ENCODE results near the gene LCE3A.
"Not testable (repeated sequence)": the region's sequence is repeated elsewhere in the genome, so short reads cannot be mapped to it uniquely, and the experiment has no call there.

LCE3A gene

DNA sequence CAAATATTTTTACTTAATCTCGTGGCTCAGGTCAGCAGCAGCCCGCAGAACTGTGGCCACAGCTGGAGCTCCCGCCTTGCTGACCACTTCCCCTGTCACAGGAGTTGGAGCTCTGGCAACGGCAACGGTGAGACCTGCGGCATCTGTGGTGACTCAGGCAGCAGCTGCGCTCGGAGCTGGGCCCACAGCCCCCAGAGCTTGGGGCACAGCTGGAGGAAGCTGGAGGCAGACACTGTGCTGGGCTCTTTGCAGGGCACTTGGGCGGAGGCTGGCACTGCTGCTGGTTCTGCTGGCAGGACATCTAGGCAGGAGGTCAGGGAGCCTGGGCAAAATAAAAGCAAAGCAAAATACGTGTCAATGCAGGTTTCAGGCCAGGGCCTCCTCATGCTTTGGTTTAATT, at the start of gene LCE3A:
TSS of gene LCE3A (minus strand) at position 301 of the 400 bp plus-strand sequence. CDS start at position 301, 0 bp downstream.
- no peak for DNase-seq (ENCODE audit: low spot score)

DNA sequence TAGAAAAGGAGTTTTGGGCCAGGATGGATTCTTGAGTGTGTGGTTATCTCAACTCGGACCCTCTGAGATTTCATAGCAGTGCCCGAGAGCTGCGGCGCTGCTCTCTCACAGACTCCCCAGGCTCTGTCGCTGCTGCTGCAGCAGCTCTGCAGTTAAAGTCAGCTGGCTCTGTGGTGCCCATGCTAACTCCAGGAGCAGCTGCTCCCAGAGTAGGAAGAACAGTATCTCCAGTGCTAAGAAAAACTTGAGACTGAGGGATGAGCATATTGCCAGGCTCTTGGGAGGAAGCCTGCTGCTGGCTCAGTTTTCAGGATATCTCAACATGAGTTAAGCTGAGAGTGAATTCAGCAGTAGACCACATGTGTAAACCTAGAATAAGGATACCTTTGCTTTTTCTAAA, 44.7 kb upstream of the LCE3A start:
- no peak for DNase-seq (ENCODE audit: low spot score)

GRCh38 chr1:152666171-152666570, 43.3 kb upstream of the LCE3A start:
- not testable (repeated sequence) for DNase-seq (ENCODE audit: low spot score)

DNA sequence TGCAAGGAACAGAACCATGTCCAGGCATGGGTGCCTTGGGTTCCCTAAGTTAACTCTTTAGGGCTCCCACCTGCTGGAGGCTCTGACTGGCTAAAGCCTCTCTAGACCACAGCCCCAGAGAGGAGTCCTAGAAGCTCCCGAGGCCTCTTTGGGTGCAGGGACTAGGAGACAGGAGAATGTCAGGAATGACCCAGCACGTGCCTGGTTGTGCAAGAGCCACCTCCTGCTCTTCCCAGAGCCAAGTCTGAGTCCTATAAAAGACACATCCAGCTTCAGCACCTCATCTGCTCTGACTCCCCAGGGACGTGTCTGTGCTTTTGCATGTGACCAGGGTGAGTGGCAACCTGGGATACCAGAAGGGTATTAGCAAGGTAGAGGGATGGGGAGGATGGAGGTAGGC, 40.2 kb upstream of the LCE3A start, which contains the start of gene LCE2D:
TSS of gene LCE2D (plus strand) at position 283 of the 400 bp plus-strand sequence. CDS start 726 bp downstream, outside the sequence.
- no peak for DNase-seq (ENCODE audit: low spot score)

DNA sequence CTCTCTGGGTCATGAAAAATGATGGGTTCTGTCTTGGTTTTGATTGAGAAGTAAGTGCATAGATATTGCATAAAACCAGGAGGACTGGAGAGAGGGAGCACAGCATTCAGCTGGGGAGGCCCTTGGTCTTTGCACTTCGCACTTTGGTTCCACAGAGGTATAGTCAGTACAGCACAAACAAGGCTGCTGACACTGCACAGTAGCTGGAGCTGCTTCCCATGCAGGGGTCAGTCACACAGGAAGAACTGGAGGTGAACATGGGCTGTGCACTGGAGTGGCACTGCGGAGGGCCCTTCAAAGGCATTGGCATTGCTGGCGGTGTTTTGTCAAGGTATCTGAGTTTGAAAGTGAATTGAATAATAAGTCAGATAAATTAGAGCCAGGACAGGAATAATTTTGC, 35.7 kb upstream of the LCE3A start:
- no peak for DNase-seq (ENCODE audit: low spot score)

GRCh38 chr1:152657677-152658076, 34.8 kb upstream of the LCE3A start:
- no peak for DNase-seq (ENCODE audit: low spot score)

GRCh38 chr1:152656459-152656858, 33.6 kb upstream of the LCE3A start:
- no peak for DNase-seq (ENCODE audit: low spot score)

GRCh38 chr1:152654110-152654509, 31.2 kb upstream of the LCE3A start:
- DNase-seq (ENCODE audit: low spot score): peak; percentile 44

DNA sequence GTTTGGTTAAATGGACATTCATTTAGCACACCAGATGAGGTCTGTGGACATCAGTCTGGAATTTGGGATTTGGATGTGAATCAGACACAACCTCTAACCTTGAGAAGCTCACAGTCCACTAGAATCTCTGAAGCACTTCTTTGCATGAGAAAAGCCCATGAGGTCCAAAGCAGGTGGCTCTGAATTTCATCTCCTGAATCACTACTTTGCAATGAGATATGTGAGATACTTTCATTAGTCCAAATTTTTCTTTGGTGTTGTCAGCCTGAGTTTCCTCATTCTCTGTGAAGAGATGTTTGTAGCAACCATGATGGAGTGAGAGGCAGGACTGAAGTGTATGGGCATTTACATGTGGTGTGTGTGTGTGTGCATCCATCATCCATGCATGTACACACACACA, 23.8 kb upstream of the LCE3A start:
- DNase-seq (ENCODE audit: low spot score): no peak

GRCh38 chr1:152645146-152645545, 22.2 kb upstream of the LCE3A start:
- DNase-seq (ENCODE audit: low spot score): no peak

- no peak for DNase-seq (ENCODE audit: low spot score)
Observed at GRCh38 chr1:152643945-152644344, 21.0 kb upstream of the LCE3A start.

GRCh38 chr1:152640351-152640750, 17.4 kb upstream of the LCE3A start:
- DNase-seq (ENCODE audit: low spot score): no peak

DNA sequence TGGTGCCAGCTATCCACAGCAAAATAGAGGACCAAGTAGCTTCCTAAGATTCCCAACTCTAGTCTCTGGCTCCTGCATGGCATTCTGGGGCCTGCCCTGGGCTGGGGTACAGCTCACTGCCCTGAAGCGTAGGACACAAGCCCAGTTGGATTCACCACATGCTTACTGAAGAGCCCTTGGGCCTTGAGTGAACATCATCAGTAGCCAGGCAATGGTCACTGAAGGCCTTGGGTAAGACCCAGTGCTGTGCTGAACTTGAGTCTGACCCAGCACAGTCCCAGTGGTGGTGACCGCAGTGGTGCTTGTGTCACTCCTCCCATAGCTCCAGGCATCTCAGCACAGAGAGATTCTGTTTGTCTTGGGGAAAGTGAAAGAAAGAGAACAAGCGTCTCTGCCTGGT, 7.7 kb upstream of the LCE3A start:
- DNase-seq (ENCODE audit: low spot score): no peak

GRCh38 chr1:152626744-152627143, 3.8 kb upstream of the LCE3A start:
- no peak for DNase-seq (ENCODE audit: low spot score)

GRCh38 chr1:152623203-152623844, 421 bp upstream of the LCE3A start:
- DNase-seq (ENCODE audit: low spot score): no peak

- DNase-seq (ENCODE audit: low spot score): no peak
Observed at GRCh38 chr1:152621993-152622392, 910 bp downstream of the LCE3A start.

GRCh38 chr1:152613511-152613910, 9.4 kb downstream of the LCE3A start, which contains the start of gene LCE3B:
Gene LCE3B (plus strand): TSS chr1:152613811. CDS start chr1:152613811, 0 bp downstream.
- DNase-seq (ENCODE audit: low spot score): no peak

DNA sequence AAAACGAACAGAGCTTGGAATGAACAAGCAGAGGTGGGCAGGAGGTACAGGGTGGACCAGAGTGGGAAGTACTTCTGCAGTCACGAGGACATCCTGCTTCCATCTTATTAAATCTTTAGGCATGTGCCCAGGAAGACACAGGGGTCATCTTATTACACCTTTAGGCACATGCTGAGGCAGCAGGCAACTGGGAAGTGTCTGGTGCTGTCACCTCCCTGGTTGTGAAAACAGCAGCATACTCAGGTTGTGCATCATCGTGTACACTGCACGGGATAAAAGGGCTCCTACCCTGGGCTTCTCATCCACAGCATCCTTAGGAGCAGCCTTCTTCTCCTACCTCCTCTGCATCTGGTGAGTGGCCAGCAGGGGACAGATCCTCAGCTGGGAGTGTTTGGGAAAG, 23.0 kb downstream of the LCE3A start, which contains the start of gene LCE3C:
TSS of gene LCE3C (plus strand) at position 301 of the 400 bp plus-strand sequence. CDS start 498 bp downstream, outside the sequence.
- no peak for DNase-seq (ENCODE audit: low spot score)

DNA sequence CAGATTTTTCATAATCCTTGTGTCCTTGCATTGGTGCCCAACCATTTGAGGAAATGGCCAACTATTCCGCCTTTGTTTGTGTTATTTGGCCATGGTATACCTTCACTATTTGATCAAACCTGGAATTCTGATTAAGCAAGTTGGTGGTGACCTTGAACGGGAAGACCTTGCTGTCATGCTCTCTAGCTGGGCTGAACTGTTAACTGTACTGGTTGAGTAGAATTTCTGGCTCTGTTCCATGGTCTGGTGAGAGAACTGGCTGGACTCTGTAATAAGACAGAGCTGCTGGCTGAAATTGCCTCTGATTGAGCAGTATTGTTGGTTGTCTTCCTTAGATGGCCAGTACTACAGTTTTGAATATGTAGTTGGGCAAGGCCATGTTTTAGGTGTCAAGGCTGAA, 25.9 kb downstream of the LCE3A start:
- DNase-seq (ENCODE audit: low spot score): no peak

- DNase-seq (ENCODE audit: low spot score): no peak
Observed at GRCh38 chr1:152585586-152585985, 37.3 kb downstream of the LCE3A start.

GRCh38 chr1:152582647-152583046, 40.3 kb downstream of the LCE3A start:
- DNase-seq (ENCODE audit: low spot score): no peak

GRCh38 chr1:152580433-152580832, 42.5 kb downstream of the LCE3A start, which contains the start of gene LCE3D:
Gene LCE3D (minus strand): TSS chr1:152580516. CDS start chr1:152579936, 580 bp downstream.
- no peak for DNase-seq (ENCODE audit: low spot score)

- not testable (repeated sequence) for DNase-seq (ENCODE audit: low spot score)
Observed at GRCh38 chr1:152579526-152579925, 43.4 kb downstream of the LCE3A start.

DNA sequence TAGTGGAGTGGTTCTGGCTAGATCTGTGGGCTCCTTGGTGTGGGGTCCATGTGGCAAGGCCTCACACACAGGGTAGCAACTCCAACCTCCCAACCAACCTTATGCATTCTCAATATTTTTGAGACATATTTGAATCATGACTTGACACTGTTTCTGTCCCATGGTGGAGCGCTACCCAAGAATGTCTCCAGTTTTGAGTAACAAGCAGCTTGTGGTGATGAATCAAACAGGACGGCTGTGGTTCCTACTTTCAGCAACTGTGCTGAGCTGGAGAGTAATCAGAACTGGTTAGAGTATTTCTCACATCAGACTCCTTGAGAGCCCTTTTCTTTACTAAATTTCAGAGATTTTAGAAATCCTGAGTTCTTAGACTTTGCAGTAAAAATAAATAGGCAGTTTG, 45.7 kb downstream of the LCE3A start:
- no peak for DNase-seq (ENCODE audit: low spot score)
